Measurements from ENCODE around the gene LILRB2.
"Not testable (repeated sequence)": the region's sequence is repeated elsewhere in the genome, so short reads cannot be mapped to it uniquely, and the experiment has no call there.

The LILRB2 gene

DNA sequence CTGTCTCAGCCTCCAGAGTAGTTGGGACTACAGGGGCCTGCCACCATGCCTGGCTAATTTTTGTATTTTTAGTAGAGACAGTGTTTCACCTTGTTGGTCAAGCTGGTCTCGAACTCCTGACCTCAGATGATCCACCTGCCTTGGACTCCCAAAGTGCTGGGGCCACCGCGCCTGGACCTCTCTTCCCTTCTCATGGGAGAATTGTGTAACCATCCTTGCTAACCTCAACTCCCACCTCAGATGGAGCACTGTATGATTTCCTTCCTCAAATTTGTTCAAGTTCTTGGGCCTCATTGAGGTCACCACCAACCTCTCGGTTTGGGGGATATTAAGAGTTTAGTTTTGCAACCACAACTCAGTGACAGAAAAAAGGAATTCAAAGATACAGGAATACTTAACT is 21.3 kb upstream of the LILRB2 start:
- no peak for DNase-seq

DNA sequence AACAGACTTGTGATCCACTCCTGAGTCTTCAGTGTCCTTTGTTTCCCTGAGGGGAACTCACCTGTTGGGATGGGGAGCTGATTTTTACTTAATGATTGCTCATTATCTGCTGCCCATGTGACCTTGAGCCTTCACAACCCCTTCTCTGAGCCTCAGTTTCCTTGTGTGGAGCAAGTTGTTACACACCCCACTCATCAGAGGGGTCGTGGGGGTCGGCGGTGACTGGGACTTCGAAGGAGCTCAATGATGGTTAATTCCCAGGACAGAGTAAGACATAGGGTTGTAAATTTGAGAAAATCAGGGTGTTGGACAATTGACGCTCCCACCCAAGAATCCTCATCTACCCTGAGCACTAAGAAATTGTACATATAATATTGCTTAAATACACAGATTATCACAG is 18.6 kb upstream of the LILRB2 start:
- DNase-seq, result no peak

- DNase-seq, result no peak
Measured at GRCh38 chr19:54299126-54299498, 18.2 kb upstream of the LILRB2 start.

DNA sequence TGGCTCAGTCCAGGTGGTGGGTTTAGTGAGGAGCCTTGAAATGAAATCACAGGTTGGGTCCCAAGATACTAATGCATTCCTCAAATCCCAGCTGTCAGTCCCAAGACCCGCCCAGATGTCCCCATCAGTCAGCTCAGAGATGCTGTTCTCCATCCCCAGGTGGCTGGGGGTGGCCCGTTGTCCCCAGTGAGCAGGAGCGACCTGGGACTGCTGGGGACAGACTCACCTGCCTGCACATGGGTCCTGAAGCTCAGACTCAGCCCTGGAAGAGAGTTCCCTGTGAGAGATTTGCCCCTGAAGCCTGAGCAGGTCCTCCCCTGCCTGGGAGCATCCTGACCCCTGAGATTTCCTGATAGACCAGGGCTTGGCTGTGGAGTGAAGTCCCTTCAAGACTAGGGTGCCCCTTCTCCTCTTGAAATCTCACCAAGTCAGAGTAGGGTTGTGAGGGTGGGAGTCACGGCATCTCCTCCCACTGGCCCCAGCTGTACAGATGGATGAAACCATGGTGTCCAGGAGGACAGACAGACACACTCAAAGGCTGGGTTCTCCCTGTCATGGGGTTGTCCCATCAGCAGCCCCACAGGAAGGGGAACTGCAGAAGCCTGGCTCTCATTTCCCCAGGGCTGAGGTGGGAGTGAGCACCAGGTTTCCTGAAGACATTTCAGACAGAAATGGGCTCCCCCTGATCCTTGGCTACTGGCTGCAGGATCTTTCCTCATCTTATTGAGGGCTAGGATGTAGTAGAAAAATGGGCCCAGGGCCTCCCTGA is 17.6 kb upstream of the LILRB2 start:
- no peak for DNase-seq

- DNase-seq, result no peak
Measured at GRCh38 chr19:54297759-54298305, 16.9 kb upstream of the LILRB2 start.

DNA sequence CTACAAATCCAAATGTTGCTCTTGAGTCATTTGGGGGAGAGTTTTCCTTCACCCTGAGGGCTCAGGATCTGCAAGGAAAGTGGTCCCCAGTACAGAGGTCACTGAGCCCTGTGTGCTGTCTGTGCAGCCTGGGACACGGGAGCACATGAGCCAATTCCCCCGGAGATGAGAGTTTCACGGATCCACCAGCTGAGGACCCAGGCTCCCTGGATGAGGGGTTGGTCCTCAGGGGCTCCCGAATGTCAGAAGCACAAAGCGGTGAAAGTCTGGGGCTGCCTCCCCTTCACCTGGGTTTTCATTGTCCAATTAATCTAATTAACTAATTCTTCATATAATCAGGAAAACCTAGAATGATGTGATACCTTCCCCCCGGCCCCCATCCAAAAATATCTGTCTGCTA is 13.6 kb upstream of the LILRB2 start:
- DNase-seq, result no peak

DNA sequence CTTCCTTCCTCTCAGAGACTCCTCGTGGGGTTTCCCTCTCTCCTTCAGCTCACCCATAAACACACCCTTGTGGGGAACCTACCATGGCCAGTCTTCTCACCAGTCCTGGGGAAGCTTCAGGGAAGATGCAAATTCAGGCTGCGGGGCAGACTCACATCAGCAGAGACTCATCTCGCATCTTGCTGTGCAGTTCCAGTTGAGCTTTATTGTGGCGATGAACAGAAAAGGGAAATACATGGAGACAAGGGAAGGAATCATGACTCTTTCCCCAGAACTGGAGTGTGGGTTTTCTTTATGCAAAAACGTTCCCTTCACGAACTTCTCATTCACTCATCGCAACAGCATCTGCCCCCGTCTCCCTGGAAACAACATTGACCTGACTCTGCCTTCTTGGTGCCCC is 8.2 kb upstream of the LILRB2 start:
- DNase-seq, result not testable (repeated sequence)

DNA sequence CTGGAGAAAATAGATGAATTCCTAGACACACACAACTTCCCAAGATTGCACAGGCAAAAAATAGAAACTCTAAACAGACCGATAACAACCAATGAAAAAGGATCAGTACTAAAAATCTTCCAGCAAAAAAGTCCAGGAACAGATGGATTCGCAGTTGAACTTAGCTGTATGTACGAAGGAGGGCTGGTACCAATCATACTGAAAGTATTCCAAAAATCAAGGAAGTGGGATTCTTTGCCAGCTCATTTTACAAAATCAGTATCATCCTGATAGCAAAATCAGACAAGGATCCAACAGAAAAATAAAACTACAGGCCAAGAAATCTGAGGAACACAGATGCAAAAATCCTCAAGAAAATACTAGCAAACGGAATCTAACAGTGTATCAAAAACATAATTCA is 6.5 kb upstream of the LILRB2 start:
- no peak for DNase-seq

GRCh38 chr19:54286283-54286682 is 5.4 kb upstream of the LILRB2 start:
- DNase-seq, result not testable (repeated sequence)

GRCh38 chr19:54285427-54286056 is 4.6 kb upstream of the LILRB2 start:
- DNase-seq, result not testable (repeated sequence)

DNA sequence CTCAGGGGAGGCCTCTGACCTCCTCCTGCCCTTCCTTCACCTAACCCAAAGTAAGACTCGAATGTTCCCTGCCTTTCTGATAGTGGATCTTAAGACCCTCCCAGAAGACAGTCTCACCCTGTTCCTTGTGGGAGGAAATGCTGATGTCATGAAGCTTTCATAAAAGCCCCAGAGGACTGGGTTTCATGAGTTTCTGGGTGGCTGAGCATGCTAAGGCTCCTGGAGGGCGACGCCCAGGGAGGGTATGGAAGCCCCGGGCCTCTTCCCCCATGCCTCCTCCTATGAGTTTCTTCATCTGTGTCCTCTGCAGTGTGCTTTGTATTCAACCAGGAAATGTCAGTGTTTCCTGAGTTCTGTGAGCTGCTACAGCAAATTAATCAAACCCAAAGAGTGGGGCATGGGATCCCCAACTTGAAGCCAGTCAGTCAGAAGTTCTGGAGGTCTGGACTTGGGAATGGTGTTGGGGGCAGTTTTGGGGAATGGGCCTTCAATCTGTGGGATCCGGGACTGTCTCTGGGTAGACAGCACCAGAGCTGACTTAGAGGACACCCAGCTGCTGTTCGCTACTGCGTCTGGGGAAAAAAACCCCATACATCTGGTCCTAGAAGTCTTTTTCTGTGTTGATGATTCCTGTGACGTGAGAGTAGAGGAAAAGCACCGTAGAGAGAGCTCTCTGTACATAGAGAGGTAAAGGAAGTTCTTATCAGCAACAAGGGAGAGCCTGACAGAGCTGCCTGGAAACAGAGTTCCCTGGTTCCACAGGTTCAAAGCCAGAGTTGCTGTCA is 2.0 kb upstream of the LILRB2 start:
- DNase-seq, result no peak

DNA sequence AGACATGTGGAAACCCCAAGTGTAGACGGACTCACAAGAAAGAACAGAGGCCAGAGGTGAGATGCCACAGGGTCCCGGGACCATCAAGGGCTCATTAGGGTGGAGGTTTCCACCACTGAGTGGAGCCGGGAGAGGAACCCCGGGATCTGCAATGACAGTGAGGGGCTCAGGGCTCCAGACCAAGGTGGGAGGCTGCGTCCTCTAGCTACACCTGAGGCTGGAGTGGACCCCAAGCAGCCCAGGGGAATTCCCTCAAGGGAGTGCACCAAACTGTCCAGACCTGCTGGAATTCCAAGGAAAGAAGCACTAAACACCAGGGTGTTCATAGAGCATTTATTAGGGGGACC is 792 bp upstream of the LILRB2 start:
- not testable (repeated sequence) for DNase-seq

DNA sequence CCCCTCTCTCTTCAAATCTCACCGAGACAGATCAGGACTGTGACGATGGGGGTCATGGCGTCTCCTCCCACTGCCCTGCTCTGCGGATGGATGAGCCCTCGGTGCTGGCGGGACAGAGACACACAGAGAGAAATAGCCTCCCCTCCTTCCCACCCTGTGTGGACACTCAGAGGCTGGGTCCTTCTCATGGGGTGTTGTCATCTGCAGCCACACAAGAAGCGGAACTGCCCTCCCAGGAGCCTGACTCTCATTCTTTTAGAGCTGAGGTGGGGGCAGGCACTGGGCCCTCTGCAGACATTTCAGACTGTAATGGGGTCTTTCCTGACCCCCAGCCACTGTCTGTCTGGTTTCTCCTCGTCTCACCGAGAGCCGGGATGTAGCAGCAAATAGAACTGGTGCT is 469 bp downstream of the LILRB2 start:
- DNase-seq, result not testable (repeated sequence)

GRCh38 chr19:54280025-54280424 is 885 bp downstream of the LILRB2 start:
- DNase-seq, result not testable (repeated sequence)

DNA sequence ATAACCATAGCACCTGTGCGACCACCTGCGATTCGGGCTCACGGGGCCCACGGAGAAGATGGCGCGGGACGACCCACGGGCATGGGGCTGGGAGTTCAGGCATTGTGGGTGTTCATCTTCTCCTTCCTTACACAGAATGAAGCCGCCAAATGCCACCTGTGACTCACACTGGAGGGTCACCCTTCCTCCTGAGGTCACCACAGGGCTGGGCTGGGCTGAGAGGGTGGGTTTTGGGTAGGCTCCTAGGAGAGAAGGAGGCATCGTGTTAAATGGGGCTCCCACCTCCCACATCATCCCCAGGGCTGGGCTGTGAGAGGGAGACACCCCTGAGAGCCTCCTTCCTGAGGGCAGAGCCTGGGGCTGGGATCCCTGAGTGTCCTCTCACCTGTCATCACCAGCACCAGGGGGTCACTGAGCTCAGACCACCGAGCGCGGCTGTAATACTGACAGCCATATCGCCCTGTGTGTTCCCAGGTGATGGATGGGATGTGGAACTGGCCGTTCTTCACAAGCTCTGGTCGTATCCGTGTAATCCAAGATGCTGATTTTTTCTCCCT is 1.4 kb downstream of the LILRB2 start:
- DNase-seq, result no peak

DNA sequence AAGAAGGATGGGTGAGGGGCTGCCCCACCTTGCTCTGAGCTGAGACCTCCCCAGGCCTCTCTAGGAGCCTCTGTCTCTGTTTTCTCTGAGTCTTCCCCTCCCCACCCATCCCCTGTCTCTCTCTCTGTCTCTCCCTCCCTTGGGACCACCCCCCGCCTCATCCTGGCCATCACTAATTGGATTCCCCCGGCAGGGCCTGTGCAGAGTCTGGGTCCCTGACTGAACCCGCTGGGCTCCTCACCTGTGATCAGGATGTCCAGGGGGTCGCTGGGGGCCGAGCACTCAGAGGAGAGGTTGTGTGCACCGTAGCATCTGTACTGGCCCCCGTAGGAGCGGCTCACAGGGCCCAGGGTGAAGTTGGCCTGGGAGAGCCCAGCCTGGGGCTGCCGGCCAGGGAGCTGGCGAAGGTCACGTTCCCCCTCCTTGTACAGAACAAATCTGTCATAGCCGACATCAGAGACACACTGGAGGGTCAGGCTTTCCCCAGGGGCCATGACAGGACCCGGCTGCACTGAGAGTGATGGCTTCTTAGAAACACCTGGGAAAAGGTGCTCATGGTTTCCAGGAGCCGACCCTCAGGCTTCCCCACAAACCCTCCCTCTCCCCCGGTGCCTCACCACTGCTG is 2.2 kb downstream of the LILRB2 start:
- DNase-seq, result not testable (repeated sequence)

DNA sequence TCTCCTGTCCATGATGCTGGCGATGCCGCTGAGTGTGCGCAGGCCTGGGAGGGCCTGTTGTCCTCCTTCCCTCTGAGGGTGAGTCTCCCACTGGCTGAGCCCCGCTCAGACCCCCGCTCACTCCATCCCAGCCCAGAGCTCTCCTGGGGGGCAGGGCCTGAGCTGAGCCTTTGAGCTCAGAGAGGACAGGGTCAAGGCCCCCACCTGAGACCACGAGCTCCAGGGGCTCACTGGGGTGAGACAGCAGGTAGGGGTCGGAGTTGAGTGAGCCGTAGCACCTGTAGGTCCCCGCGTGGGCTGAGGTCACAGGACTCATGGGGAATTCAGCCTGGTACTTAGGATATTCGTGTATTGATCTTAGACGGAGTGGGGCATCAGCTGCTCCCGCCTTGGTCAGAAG is 2.9 kb downstream of the LILRB2 start:
- DNase-seq, result not testable (repeated sequence)

GRCh38 chr19:54277111-54277615 is 3.7 kb downstream of the LILRB2 start:
- not testable (repeated sequence) for DNase-seq

DNA sequence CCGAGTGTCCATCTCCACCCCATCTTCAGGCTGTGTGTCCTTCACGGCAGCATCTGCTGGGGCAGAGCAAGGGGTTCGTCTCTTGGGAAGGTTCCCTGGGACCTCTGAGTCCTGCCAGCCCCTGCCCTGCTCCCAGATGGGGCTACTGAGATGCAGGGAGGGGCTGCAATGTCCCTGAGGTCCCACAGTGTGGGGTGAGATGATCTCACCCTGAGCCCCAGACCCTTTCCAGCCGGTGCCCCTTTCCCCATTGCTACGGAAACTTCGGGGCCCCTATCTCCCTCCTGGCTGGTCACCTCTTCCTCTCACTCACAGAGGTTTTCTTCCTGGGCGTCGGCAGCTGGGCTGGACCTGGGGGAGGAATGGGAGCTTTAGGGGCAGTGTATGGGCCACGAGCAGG is 5.0 kb downstream of the LILRB2 start:
- DNase-seq, result no peak

- DNase-seq, result not testable (repeated sequence)
Measured at GRCh38 chr19:54274516-54274915, 6.4 kb downstream of the LILRB2 start.

GRCh38 chr19:54273821-54274220 is 7.1 kb downstream of the LILRB2 start:
- DNase-seq, result no peak

DNA sequence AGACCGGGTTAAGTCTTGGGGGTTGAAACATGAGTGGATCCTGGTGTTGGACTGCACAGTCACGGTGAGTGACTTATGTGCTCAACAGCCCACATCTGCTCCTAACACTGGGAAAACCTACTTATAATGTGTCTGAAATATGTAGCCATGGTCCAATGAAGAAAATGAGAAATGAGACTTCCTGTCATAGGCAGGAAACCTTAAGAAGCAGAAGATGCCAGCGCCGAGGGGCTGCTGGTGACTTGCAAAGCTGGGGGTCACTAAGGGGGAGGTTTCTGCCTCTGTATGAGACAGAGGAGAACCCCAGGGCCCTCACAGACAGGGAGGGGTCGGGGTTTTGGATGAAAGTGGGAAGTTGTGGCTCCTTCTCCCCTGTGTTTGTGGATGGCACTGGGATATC is 8.7 kb downstream of the LILRB2 start:
- DNase-seq, result not testable (repeated sequence)

GRCh38 chr19:54271587-54271986 is 9.3 kb downstream of the LILRB2 start:
- not testable (repeated sequence) for DNase-seq
